NCI-H128 (cell line): ENCODE measurements around the gene TMPRSS13.

Experiments
- DNase-seq: peaks from one replicate; lab custom pipeline; 2025; ENCODE audit not compliant: unreplicated experiment; lab: John Stamatoyannopoulos, UW

TMPRSS13 gene

GRCh38 chr11:117914398-117914761 lies 14.8 kb downstream of the TMPRSS13 start:
- DNase-seq: no peak

DNA sequence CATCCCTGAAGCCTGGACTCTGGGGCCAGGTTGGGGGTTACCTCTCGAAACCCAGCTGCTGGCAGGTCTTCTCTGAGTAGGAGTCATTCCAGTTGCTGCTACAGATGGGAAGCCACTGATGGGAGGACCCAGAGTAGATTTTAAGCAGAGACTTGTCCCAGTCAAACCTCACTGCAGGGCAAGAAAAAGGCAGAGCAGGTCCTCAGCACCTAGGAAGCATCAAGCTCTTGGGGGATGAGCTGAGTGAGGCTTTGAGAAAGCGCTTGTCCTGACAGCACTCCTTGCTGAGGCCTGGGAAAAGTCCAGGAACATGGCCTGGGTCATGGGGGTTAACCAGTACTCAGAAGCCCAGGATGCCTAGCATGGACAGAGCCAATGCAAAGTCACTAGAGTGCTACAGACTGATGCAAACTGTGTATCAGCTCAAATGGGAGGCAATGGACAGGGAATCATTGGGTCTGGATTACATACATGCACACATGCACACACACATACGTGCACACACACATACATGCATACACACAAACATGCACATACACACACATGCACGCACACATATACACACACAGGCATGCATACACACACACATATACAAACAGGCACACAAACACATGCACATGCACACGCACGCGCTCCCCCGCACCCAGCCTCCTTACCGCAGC lies 15.3 kb downstream of the TMPRSS13 start:
- no peak for DNase-seq

GRCh38 chr11:117912497-117912896 lies 16.7 kb downstream of the TMPRSS13 start:
- no peak for DNase-seq

DNA sequence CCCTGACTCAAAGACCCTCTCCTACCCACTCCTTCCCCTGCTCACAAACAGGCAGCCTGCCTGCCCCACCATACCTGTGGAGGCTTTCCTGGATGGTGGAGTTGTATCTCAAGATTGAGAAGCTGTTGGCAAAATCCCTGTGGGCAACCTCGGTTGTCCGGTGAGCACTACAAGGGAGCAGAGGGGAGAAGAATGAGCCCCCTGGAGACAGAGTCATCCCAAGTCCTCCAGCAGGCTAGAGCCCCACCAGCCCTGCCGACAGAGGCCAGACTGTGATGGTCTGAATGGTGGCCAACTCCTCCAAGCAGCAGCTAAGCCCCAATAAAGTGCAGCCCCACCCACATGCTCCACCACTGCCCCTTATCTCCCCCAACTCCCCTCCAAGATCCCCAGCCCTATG lies 17.5 kb downstream of the TMPRSS13 start:
- DNase-seq: no peak

GRCh38 chr11:117910941-117911655 lies 18.1 kb downstream of the TMPRSS13 start:
- DNase-seq: no peak

GRCh38 chr11:117910525-117910924 lies 18.7 kb downstream of the TMPRSS13 start:
- no peak for DNase-seq

DNA sequence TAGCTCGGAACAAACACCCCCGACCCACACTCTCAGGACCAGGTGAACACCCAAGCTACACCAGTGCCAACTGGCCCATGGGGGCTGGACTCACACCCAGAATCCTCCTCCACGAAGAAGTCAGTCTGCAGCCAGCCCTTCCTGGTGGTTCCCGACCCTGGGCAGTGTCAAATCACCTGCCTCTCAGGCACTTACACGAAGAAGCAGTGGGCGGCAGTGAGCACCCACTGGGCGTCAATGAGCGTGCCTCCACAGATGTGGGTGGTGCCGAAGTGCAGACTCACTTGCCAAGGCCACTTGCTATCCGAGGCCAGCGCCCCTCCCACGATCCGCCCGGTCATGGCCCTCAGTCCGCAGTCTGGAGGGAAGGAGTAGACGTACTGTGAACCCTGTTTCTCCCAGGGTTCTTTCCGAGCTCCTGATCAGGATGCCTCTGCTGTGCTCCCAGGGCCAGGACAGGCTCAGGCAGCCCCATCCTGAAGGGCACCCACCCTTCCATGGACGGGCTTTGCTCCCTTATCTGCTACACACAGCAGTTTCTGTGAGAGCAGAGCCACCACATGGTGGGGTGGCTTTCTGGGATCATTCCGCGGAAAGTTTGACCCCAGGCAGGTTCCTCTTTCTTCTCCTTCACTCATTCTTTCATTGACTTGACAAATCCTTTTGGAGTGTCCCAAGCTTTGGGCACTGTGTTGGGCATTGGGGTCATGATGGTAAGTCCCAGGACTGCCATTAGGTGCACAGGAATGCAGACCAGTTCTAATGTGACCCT lies 19.4 kb downstream of the TMPRSS13 start:
- DNase-seq: no peak

GRCh38 chr11:117908959-117909610 lies 20.1 kb downstream of the TMPRSS13 start:
- no peak for DNase-seq

GRCh38 chr11:117908109-117908895 lies 20.9 kb downstream of the TMPRSS13 start:
- no peak for DNase-seq

DNA sequence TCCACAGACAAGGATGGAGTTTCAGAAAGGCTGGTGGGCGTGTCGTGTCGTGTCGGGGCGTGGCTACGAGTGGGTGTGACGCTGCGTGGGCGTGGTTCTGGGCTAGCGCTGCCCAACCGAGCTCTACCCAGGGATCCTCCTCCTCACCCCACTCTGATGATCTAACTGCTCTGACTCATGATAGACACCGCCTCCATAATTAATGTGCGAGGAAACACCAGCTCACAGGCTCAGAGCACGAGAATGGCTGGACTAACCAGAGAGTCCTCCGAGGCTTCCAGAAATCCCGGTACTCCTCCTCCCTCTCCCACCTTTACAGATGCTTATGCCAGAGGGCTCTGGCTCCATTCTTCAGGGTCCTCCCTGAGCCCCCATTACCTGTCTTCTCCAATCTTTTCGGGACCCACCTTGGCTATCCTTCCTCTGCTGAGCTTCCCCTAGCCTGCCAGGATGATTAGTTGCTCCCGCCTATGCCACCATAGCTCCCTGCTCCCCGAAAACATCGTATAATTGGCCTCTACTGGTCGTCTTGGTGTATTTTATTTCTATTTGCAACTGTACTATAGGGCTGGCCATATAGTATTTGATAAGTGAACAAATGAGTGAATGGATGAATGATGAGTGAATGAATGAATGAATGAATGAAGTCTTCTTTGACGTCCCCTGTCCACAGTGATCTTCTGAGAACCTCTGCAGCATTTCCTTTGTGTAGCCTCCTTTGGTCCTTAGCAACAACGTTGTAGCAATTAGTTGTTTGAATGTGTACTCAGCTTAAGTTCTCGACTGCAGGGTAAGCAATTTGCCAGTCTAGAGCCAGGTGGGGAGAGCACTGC lies 21.7 kb downstream of the TMPRSS13 start:
- DNase-seq: peak; percentile 32

DNA sequence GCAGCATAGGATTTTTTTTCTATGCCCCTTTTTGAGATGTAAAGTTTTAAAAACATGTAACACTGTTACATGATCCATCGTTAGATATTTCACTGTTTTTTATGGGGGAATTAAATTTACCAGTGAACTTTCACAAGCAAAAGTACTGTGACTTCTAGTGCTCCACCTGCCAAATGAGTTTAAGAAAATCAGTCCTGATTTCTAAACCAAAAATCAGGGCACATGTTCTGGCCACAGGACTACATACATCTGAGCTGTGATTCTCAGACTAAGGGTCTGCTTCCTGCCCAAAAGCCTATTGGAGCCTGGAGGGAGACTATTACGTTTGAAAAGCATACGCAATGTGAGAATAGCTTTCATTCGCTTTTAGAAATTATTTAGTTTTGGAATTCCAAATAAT lies 22.5 kb downstream of the TMPRSS13 start:
- DNase-seq: no peak

DNA sequence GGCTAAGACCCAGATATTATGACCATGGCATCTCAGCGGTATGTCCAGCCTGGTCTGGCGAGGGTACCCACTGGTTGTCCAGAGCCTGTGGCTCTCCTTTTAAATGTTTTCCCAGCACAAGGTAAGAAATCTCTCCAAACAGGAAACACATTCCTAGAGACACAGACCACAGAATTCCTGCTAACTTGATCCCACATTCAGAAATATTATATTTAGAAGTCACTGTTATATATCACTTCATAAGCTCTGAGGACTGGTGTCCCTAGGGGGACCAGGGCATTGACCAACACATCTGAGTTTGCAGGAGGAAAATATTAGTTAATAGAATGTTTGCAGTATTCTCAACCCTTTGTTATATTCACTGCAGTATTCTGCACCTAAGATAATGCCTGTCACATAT lies 23.1 kb downstream of the TMPRSS13 start:
- no peak for DNase-seq

DNA sequence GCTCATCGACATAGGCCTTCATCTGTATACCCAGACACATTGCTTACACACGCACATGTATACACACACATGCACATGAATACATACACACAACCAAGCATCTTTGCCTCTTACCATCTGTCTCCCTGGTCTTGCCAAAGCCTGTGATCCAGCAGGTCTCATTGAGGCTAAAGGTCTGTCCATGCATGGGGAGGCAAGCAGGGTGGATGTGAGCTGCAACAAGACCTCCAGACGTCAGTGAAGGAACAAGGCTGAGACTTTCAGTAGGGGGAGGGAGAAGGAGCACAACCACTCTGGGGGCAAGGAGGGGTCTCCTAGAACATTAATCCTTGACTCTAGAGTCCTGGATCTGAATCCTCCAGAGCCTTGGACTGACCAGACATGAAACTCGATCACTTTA lies 23.7 kb downstream of the TMPRSS13 start:
- no peak for DNase-seq

DNA sequence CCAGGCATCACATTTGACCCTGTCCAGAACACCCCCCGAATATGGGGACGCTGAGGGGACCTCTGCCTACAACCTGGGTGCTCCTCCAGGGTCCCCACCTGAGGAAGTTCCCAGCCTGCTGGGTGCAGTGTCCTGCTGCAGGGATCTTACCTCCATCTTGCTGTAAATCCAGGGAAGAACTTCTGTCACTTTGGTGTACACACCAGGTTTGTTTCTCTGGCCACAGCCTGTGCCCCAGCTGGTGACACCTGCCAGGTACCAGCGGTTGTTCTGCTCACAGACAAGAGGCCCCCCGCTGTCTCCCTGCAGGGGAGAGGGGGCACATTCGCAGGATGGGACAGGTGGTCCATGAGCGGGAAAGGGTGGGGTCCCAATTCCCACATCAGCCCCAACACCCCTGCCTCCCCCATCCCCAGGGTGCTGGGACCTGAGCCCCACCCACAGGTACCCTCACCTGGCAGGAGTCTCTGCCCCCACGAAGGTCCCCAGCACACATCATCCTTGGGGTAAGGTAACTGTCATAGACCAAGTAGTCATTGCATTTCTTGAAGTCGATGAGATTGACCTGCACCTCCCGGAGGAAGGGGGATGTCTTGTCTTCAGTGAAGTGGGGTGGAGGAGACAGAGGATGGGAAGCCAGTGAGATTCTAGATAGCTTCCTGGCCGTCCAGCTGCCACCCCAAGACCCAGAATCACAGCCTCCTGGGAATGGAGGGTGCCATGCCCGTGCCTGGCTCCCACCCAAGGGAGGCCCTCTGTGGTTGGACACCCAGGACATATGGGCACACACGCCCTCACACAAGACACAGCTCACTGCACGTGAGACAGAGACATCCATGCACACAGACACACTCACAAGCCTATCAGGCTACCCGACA lies 25.5 kb downstream of the TMPRSS13 start:
- DNase-seq: no peak

DNA sequence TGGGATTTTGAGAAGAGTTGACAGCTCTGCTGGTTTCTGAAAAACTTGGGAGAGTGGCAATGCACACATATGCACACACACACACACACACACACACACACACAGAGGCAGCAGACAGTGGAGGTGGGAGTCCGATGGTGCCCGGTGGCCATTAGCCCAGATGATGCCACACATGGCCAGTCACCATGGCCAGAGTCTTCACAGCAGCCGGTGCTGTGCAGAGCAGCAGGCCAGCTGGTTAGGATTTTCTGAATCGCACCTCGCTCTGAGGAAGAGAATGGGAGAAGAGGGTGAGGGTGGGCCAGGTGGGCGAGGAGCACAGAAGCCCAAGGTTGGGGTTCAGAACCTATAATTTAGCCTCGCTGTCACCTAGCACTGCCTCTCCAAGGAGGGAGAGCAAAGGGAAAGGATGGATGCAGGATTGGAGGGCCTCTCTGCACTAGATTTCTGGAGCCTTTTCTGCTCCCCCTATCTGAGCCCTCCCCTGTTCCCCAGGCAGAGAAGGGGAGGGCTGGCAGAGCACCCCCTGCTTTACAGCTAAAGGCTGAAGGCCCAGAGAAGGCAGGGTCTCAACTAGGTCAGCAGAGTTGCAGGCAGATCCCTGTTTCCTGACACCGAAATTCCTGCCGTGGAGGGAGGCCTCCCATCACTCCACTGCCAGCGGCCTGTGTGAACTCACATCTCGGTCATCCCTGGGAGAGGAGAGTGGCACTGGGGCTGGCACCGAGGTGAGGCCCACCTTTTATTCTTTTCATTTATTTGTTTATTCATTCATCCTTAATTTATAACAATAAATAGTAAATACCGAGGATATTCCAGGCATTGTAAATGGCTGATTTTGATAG lies 27.0 kb downstream of the TMPRSS13 start:
- DNase-seq: no peak

DNA sequence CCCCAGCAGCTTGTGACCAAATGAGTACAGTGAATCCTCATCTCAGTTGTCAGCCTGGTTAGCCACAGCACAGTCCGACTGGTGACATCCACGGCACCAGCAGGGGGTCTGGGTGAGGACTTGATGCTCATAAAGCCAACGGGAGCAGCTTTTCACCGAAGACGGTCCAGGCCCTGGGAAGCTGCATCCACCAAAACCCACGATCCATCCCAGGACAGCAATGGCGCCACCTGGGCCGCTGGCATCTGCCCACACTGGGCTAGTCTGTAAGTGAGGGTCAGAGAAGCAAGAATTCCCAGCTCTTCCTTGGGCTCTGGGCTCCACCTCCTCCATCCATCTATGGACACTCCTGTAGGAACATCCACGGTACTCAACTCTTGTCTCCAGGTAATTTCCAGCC lies 27.6 kb downstream of the TMPRSS13 start:
- no peak for DNase-seq

DNA sequence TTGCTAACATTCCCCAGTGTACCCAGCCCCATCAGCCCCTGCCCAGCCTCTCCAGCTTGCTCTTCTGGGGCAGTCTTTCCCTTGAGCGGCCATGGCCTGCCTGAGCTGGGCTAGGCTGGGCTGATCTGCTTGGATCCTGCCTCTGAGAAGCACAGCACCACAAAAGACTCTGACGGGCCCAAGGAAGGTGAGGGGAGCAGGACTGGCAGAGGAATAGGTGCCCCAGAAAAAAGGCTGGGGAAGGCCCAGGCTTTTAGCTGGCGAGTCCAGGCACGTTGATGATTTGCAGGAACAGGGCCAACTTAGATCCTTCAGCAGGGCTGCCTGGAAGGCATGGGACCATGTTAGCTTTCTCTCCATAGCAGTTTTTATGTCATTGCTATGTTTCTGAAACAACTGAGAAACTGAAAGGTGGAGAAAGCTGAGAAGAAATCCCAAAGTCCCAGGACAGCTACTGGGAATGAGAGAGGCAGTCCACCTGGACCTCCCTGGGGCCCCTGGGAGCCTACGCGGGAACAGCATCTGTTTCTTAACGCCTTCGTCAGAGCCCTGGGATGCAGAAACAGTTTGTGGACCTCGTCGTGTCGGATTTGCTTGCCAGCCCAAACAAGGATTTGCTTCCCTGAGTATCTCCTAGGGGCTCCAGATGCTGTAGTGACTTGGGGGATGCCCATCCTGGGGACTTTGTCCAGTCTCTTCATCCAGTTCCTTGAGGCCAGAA lies 28.3 kb downstream of the TMPRSS13 start:
- no peak for DNase-seq
